Cardiac muscle cell (in vitro differentiated cells and primary cell): ENCODE data around the gene DNM3. TPM values are rescaled to one million over a fixed set of nuclear protein-coding genes. Genes with fewer than 3 reads are reported as not detected.

Experiments
- DNase-seq, 2 donors: peaks; one replicate each; pipeline versions ENCODE4 v3.0.0 to v3.0.0-alpha.2; 2010 to 2017; ENCODE audit warnings: low read depth in 1 of 2, low spot score in 1 of 2
- H3K27ac ChIP-seq: fragments of 200-600 bp; sonication (generic); 2 replicates; pipeline ENCODE4 v1.5.1; 2016
- H3K27me3 ChIP-seq: fragments of 200-600 bp; sonication (generic); 2 replicates; pipeline ENCODE4 v1.6.0; 2016; ENCODE audit warnings: control low read depth
- H3K36me3 ChIP-seq: fragments of 200-600 bp; sonication (generic); 2 replicates; pipeline ENCODE4 v1.5.1; 2016; ENCODE audit warnings: control low read depth
- H3K4me1 ChIP-seq: fragments of 200-600 bp; sonication (generic); 2 replicates; pipeline ENCODE4 v1.8.1; 2017; ENCODE audit warnings: low read depth, mild to moderate bottlenecking, mixed run types
- H3K4me3 ChIP-seq: fragments of 200-600 bp; sonication (generic); 2 replicates; pipeline ENCODE4 v1.5.1; 2016; ENCODE audit warnings: mild to moderate bottlenecking
- H3K9me3 ChIP-seq: fragments of 200-600 bp; sonication (generic); 2 replicates; pipeline ENCODE4 v1.5.1; 2017; ENCODE audit warnings: low read depth, mild to moderate bottlenecking, control low read depth
- CTCF ChIP-seq: IDR thresholded peaks from 2 replicates; pipeline ENCODE4 v1.5.1; 2012; ENCODE audit warnings: low read depth, mild to moderate bottlenecking, low read length
- polyA plus RNA-seq: library from polyadenylated mRNA; unstranded; fragments of >200 nt; fragmentation: Nextera tagmentation; extraction: Ambion mirVana; gene quantifications from 2 replicates; pipeline ENCODE4 v1.2.1, GENCODE V29; 2016
- total RNA-seq: library from RNA; depleted of rRNA; stranded (reverse); fragments of >200 nt; gene quantifications from 2 replicates; pipeline ENCODE4 v1.2.3, GENCODE V29; 2016

DNM3 gene
- total and polyA plus RNA-seq, 2 experiments from 2014 or later = 0.42 TPM; not detected in 1

- Histone ChIP-seq H3K27me3 (no peaks in the 10 kb centered on the region), H3K4me3 (no peak overlapping the region), H3K27ac (no peak overlapping the region), H3K9me3 (no peaks in the 10 kb centered on the region), H3K36me3 (no peaks in the 10 kb centered on the region), H3K4me1 (no peaks in the 10 kb centered on the region)
- no peak for DNase-seq
- no peak for TF ChIP-seq CTCF
Measured at GRCh38 chr1:172185211-172185610, 343.9 kb downstream of the DNM3 start.

GRCh38 chr1:172185996-172186395 lies 344.7 kb downstream of the DNM3 start:
- Histone ChIP-seq H3K36me3 (no peaks in the 10 kb centered on the region), H3K4me3 (no peak overlapping the region), H3K27ac (no peak overlapping the region), H3K9me3 (no peaks in the 10 kb centered on the region), H3K4me1 (no peaks in the 10 kb centered on the region), H3K27me3 (no peaks in the 10 kb centered on the region)
- no peak for DNase-seq
- no peak for TF ChIP-seq CTCF

GRCh38 chr1:172201572-172201971 lies 360.3 kb downstream of the DNM3 start:
- Histone ChIP-seq H3K4me3 (no peak overlapping the region), H3K4me1 (no peaks in the 10 kb centered on the region), H3K36me3 (no peaks in the 10 kb centered on the region), H3K27ac (no peak overlapping the region), H3K9me3 (no peaks in the 10 kb centered on the region), H3K27me3 (no peaks in the 10 kb centered on the region)
- TF ChIP-seq CTCF = no peak
- no peak for DNase-seq

GRCh38 chr1:172203135-172203823 lies 362.0 kb downstream of the DNM3 start:
- H3K27me3 ChIP-seq = no peaks in the 10 kb centered on the region
- peak in 1 of 2 donors; percentile 35 for DNase-seq
- H3K27ac ChIP-seq = no peak overlapping the region
- H3K9me3 ChIP-seq = no peaks in the 10 kb centered on the region
- no peaks in the 10 kb centered on the region for H3K4me1 ChIP-seq
- no peaks in the 10 kb centered on the region for H3K36me3 ChIP-seq
- TF ChIP-seq CTCF = no peak
- H3K4me3 ChIP-seq = no peak overlapping the region

GRCh38 chr1:172203902-172204301 lies 362.6 kb downstream of the DNM3 start:
- no peak for DNase-seq
- Histone ChIP-seq H3K4me1 (no peaks in the 10 kb centered on the region), H3K4me3 (no peak overlapping the region), H3K27ac (no peak overlapping the region), H3K9me3 (no peaks in the 10 kb centered on the region), H3K27me3 (no peaks in the 10 kb centered on the region), H3K36me3 (no peaks in the 10 kb centered on the region)
- TF ChIP-seq CTCF = no peak

- Histone ChIP-seq H3K27ac (no peak overlapping the region), H3K9me3 (no peaks in the 10 kb centered on the region), H3K27me3 (no peaks in the 10 kb centered on the region), H3K36me3 (no peaks in the 10 kb centered on the region), H3K4me1 (no peaks in the 10 kb centered on the region), H3K4me3 (no peak overlapping the region)
- DNase-seq = no peak
- TF ChIP-seq CTCF = no peak
Measured at GRCh38 chr1:172206256-172206655, 365.0 kb downstream of the DNM3 start.
